ENCODE measurements around the gene WDR31.

GRCh38 chr9:113281356-113281755, 58.7 kb downstream of the WDR31 start:
- no peak for TF ChIP-seq EZH2 (IDR thresholded peaks at IDR 0.05; ENCODE audit: insufficient read depth, low read length)
- TF ChIP-seq, protein P1, sequence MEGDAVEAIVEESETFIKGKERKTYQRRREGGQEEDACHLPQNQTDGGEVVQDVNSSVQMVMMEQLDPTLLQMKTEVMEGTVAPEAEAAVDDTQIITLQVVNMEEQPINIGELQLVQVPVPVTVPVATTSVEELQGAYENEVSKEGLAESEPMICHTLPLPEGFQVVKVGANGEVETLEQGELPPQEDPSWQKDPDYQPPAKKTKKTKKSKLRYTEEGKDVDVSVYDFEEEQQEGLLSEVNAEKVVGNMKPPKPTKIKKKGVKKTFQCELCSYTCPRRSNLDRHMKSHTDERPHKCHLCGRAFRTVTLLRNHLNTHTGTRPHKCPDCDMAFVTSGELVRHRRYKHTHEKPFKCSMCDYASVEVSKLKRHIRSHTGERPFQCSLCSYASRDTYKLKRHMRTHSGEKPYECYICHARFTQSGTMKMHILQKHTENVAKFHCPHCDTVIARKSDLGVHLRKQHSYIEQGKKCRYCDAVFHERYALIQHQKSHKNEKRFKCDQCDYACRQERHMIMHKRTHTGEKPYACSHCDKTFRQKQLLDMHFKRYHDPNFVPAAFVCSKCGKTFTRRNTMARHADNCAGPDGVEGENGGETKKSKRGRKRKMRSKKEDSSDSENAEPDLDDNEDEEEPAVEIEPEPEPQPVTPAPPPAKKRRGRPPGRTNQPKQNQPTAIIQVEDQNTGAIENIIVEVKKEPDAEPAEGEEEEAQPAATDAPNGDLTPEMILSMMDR (IDR thresholded peaks at IDR 0.05; ENCODE audit: insufficient read depth, low read depth, low read length), result no peak

All from astrocyte (in vitro differentiated cells and primary cell).